GM21528 (cell line): ENCODE measurements around the gene ORAI1.

Experiments
- ATAC-seq: cut with Tn5 transposase; IDR thresholded peaks from one replicate; pipeline ENCODE4 v1.9.1; 2021; ENCODE audit warnings: mild to moderate bottlenecking, moderate library complexity; ENCODE audit not compliant: unreplicated experiment, low FRiP score

The ORAI1 gene

DNA sequence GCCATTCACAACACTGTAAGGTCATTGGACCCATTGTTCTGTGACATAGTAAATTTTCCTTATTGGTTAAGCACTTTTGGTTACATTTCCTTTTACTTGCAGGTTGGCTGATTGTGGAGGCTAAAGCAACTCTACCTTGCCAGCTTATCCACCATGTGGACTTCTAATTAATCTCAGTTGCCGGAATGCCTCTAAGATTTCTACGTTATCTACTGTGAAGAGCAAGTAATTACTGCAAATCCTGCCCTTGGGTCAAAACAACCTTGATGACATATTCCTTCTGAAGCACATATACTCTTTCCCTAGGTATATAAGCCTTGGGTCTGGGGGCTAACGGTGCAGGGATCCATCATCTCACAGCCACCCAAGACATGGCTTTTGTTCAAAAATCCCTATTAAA is 62.6 kb downstream of the ORAI1 start:
- no peak for ATAC-seq

DNA sequence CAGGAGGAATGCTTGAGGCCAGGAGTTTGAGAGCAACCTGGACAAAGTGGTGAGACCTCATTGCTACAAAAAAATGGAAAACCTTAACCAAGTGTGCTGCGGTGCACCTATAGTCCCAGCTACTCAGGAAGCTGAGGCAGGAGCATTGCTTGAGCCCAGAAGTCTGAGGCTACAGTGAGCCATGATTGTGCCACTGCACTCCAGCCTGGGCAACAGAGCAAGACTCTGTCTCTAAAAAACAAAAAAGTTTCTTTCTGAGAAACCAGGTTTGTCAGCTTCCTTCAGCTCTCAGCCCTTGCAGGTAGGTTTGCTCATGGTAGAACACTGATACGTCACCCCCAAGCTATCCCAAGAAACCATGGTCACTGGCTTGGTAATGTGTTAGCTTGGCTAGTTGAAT is 63.1 kb downstream of the ORAI1 start:
- no peak for ATAC-seq
